Forelimb muscle (tissue), 1 donor: ENCODE measurements around the gene LRRC1. TPM values are rescaled to one million over a fixed set of nuclear protein-coding genes. Genes with fewer than 3 reads are reported as not detected.
"Not testable (repeated sequence)": the region's sequence is repeated elsewhere in the genome, so short reads cannot be mapped to it uniquely, and the experiment has no call there.

Source experiments
- DNase-seq: peaks from one replicate; pipeline ENCODE4 v3.0.0-alpha.2; 2013; ENCODE audit warnings: low read depth
- polyA plus RNA-seq: library from polyadenylated mRNA; unstranded; fragments of 120-200 nt; gene quantifications from one replicate; pipeline ENCODE4 v1.2.1, GENCODE V29; 2013; ENCODE audit not compliant: insufficient read length

LRRC1 gene
- polyA plus RNA-seq: 7.5 TPM

DNA sequence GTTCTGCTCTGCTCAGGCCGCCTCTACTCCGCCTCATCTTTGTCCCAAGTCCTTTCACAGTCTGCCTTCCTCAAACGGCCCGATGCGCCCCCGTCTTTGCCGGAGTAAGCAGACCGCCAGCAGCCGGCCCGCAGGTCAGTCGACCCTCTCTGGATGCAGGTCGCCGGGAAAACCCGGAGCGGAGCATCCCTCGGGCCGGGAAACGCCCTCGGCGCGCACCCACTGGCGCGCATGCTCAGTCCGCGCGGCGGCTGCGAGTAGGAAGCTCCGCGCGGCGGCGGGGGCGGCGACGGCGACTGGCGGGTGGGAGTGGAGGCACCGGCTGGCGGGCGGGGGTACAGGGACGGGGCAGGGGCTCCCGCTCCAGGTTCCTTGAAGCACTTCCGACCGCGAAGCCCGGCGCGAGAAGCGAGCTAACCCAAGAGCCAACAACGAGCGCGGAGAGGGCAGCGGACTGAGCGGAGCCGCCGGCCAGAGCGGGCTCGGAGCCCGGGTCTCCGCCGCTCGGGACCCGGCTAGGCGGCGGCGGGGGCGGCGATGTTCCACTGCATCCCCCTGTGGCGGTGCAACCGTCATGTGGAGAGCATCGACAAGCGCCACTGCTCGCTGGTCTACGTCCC, at the start of gene LRRC1:
TSS of gene LRRC1 (plus strand) at position 286 of the 620 bp plus-strand sequence. CDS start at position 538, 252 bp downstream.
- peak; percentile 91 for DNase-seq

DNA sequence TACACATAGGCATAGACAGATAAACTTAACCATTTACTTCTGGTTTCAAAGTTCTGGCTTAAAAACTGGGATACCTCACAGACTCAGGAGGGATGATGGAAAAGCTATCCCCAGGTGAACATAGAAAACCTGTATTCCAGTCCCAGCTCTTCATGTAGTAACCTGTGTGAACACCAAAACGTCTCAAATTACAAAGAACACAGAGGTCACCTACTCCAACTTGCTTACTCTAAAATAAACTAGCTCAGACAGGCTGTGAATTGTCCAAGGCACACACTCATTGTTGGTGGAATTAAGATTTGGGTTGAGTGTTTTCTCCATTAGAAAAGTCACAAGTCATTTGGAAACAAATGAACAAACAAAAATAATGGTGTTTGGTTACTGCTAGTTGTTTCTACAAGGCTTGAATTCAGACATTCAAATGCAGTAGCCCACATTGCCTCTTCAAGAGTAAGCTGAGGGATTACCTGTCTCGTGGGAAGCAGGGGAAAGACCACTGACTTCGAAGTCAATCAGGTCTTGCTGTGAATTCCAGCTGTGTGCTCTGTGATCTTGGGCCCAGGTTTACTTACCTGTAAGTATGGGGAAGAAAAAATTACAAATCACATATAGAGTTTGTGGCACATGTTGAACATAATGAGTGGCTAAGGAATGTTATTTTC, 48.2 kb upstream of the LRRC1 start:
- no peak for DNase-seq

DNA sequence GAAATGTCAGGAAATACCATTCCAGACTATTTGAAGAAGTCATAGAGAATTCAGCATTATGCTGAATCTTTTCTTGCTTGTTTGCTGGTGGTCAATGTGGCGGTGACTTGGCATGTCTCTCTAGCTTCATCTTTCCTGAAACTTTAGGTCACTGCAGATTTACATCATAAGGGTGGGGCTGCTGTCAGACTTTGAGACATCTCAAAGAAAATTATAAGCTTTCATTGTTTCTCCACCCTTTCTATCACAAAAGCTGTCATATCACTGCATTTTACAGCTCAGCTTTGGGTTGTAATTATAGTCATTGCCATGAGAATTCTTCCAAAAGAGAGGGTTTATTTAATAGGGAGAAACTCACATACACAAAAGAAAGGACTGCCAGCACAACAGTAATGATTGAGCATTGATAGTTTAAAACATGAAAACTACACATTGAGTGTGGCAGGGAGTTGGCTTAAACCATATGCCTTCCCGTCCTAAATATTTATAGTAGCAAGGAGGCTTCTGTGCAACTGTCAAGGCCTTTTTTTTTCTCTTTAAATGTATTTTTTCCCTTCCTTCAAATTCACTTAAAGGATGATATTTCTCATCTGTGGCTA, 44.7 kb upstream of the LRRC1 start:
- no peak for DNase-seq

DNA sequence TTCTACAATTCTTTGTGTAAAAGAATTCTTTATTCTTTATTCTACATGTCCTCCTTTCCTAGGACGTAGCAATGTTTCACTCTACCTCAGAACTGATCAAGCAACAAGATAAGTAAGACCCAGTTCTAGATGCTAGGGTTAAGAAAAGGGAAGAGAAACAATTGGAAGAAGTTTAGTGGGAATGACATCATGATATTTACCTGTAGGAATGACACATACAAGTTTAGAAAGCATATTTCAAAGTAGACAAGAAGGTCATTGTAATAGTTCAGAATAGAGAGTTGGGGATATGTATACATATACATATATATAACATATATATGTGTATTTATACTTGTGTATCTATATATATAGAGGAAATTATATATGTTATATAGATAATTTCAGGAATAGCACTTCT, 43.4 kb upstream of the LRRC1 start:
- no peak for DNase-seq

DNA sequence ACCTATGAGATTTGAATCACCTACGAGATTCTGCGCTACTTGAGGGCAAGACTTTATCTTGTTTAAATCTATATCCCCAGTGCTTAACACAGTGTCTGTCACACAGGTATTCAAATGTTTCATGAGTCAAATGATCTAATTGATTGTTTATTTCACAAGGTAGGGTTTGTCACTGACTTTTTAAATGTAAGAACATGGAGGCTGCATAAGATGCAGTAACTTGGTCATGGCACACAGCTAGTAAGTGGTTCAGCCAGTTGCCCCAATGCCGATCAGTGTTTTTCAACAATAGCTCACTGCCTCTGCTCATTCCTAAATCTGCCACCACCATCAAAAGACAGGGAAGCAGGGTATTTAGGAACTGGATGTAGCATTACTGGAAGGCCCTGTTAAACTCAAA, 42.4 kb upstream of the LRRC1 start:
- DNase-seq: no peak

DNA sequence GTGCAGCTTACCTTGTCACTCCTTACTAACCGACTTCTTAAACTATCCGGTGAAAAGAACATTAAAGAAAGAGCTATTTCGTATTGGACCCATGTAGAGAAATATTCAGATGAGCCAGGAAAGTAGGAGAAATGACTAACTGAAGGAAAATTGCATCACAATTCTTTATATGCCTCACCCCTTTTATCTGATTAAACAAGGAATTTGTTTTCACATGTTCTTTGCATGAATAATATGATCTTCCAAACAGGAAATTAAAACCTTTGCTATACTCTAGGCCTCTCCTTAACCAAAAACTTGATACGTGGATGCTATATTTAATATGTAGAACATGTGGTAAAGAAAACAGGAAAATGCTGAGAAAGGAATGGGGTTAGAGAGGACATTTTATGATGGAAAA, 41.9 kb upstream of the LRRC1 start:
- DNase-seq: no peak

DNA sequence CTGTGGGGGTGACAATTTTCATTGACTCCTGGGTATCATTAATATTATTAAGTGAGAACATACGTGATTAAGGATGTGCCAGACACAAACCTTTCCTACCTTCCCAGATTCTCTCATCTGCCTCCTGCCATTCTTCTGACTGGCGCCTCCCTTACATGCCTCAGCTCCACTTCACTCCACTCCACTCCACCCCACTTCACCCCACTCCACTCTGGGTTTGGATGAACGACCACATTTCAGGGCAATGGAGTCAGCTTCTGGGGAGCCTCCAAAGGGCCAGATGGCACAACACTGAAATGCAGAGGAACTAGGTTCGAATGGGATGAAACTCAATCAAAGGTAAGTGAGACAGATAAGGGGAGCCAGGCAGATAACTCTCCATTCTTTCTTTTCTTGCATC, 40.5 kb upstream of the LRRC1 start:
- no peak for DNase-seq

DNA sequence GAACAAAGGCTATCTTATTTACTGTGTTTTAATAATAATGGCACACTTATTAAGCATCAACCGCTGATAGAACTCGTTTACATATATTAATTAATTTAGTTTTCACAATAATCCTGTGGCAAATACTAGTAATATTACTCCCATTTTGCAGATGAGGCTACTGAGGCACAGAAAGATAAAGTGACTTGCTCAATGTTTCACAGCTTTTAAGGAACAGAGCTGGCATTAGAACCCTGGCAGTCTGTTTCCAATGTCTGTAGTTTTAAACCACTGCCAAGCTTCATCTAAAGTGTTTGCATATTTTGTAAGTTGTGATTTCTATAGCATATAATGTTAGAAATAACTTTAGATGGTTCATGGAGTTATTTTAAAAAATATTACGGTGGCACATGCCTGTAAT, 38.4 kb upstream of the LRRC1 start:
- DNase-seq: no peak

DNA sequence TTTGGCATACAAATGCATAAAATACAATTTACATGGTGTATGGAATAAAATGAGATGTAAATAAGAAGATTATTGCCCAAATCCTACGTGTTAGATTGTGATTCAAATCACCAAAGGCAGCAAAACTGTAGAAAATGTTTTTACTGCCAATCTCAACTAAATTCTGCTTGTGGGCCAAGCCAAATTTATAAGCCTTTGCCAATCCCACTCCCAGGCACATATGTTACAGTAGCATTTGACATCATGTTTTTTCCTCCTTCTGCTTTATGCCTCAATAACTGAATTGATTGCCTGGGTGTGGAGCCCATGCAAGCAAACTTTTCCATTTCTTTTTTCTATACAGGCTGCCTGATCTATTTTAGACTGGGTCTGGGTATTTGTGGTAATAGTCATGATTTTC, 36.3 kb upstream of the LRRC1 start:
- DNase-seq: no peak

DNA sequence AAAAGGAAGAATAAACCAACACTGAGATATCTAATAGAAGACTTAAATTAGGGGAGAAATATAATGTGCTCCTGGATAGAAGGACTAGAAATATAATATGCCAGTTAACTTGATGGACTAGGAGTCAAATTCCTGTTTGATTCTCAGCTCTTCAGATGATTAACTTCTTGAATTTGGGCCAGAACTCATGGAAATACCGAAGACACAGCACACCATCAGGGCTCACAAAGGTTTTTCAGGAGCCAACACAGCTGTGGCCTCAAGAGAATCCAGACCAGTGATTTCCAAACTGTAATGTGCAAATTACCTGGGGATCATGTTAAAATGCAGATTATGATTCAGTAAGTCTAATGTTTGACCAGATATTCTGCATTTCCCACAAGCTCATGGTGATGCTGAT, 33.8 kb upstream of the LRRC1 start:
- DNase-seq: no peak

DNA sequence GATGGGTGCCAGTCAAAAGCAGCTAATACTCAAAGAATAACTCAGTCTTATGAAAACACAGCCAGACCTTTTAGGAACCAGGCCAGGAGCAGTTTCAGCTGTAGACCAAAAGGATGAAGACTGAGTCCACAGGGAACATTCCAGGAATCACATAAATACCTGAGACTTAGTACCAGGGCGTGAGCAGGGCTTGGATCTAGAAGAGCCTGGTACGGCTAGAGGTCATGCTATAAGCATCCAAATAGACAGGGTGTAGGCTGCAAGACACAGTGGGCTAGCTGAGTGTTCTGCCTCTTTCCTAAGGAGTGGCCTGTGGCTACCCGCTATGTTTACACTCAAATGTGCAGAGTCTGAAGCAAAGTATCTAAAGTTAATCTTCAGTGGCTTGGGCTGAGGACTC, 29.5 kb upstream of the LRRC1 start:
- no peak for DNase-seq

DNA sequence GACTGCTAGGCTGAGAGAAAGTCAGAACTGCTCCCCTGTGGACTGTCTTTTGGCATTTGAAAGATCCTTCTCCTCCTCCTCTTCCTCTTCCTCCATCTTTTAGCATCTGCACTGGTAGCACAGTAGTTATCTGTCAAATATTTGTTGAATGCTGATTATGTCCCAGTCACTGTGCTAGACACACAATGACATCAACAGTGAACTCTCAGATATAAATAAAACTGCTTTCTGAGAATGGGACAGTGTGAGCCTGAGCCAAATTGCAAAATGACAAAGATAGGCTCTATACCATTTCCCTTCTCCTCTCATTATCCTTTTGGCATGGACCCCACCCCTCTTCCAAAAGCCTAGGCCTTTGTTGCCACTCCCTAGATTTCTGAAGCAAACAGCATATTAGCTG, 27.9 kb upstream of the LRRC1 start:
- DNase-seq: no peak

DNA sequence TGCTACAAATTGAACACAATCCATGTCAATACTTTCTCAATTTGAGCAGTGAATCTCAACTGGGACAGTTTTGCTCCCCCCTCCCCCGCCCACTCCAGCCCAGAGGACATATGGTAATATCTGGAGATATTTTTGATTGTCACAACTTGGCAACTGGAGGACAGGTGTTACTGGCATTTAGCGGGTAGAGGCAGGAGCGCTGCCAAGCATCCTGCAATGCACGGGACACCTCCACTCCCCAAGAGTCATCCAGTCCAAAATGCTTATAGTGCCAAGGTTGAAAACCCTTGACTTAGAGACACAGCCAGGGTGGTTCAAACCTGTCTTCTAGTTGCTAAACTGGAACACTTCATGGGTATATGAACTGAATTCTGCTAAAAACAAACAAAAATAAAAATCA, 26.9 kb upstream of the LRRC1 start:
- DNase-seq: no peak

DNA sequence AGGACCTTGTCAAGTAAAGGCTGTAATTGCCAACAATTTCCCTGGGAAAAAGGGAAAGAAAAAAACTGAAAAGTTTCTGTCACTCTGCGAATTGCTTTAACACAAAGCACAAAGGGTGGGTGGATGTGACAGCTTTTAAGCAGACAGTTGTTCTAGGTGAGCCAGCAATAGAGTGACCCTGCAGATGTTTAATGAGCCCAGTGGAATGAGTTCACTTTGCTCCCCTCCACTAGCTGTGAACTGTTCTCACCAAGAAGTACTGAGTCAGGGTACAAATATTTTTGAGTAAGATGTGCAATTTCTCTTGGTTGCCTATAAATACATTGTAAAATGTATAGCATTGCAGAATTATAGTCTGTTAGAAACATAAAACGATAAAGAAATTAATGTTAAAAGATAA, 26.2 kb upstream of the LRRC1 start:
- DNase-seq: no peak

DNA sequence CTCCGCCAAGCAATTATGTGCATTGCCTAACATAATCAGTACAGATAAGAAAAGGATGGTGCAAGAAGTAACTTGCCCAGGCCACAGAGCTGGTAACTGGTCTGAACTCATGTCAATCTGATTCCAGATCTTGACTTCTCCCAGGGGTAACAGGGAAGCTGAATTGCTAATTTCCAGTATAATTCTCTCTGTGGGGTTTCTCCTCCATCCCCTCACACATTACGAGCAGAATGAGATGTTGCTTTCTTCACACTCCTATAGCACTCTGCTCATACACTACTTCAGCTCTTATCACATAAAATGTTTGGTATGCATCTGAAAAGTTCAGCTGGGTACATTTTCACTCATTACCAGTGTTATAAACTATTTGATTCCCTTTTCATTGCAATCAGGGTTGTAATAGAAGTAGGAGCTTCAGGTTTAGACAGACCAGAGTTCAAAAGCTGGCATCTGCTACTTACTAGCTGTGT, 24.0 kb upstream of the LRRC1 start:
- DNase-seq: no peak

DNA sequence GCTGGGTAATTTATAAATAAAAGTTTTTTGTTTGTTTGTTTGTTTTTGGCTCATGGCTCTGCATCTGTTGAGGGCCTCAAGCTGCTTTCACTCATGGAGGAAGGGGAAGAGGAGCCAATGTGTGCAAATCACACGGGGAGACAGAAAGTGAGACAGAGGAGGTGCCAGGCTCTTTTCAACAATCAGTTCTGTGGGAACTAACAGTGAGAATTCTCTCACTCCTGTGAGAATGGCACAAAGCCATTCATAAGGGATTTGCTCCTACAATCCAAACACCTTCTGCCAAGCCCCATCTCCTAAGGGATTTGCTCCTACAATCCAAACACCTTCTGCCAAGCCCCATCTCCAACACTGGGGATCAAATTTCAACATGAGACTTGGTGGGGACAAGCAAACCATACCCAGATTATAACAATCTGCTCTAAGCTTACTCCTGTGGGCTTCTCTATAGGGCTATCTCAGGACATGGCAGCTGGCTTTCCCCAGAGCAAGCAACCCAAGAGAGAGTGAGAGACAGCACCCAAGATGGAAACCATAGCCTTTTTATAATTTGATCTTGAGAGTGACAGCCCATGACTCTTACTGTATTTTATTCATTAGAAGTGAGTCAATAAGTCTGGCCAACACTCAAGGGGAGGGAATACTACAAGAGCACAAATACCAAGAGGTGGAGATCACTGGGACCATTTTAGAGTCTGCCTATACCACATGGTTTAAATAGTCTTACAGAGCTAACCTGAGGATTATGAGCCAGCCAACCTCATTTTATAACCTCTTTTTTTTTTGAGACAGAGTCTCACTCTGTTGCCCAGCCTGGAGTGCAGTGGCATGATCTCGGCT, 22.8 kb upstream of the LRRC1 start:
- no peak for DNase-seq

DNA sequence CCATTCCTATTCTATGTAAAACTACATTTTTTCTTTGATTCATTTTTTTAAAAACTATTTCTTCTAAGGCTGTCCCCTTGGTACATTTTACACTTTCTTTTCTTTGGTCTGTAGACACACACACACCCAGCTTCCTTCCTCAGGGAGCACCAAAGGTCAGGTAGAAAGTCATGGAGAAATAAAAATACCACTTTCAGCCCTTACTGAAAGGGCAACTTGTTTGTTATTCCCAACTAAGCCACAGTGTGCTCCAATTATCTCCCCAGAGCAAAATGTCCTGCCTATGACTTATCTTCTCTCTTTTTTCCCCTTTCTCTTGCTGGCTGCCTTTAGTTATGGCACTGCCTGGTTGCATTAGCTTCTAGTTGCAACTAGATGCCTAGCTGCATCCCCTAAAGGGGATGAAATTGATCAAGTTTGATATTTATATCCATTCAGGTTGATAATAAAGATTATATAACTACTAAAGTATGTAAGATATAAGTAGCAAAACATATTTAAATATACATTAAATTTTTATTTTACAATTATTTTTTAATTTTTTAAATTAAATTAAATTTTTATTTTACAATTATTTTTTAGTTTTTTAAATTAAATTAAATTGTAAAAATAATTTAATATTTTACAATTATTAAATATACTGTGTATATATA, 21.6 kb upstream of the LRRC1 start:
- DNase-seq: no peak

DNA sequence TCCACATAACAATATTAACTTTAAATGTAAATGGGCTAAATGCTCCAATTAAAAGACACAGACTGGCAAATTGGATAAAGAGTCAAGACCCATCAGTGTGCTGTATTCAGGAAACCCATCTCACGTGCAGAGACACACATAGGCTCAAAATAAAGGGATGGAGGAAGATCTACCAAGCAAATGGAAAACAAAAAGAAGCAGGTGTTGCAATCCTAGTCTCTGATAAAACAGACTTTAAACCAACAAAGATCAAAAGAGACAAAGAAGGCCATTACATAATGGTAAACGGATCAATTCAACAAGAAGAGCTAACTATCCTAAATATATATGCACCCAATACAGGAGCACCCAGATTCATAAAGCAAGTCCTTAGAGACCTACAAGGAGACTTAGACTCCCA, 18.7 kb upstream of the LRRC1 start:
- DNase-seq: not testable (repeated sequence)

DNA sequence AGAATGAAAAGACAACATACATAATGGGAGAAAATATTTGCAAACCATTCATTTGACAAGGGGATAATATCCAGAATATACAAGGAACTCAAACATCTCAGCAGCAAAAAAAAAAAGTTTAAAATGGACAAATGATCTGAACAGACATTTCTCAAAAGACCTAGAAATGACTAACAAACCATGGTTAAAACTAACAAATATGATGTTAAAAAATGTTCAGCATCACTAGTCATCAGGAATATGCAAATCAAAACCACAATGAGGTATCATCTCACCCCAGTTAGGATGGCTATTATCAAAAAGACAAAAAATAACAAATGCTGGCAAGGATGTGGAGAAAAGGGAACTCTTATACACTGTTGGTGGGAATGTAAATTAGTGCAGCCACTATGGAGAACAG, 9.8 kb upstream of the LRRC1 start:
- DNase-seq: not testable (repeated sequence)

DNA sequence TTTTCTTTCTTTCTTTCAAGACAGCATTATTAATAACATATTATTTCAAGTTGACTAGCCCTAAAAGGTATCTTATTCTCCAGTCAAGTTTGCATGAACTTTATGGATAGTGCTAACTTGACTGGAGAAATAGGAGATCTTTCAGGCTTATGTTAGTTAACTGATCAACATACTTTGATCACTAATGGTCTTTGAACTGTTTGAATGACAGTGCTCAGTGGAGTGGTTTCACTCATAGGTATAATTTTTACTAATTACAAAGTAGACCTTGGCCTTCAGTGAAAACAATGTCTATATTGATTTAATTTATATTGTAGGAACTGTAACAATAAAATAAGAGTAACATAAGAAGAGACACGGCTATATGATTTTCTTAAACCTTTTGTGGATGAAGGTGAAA, 8.0 kb upstream of the LRRC1 start:
- DNase-seq: no peak

DNA sequence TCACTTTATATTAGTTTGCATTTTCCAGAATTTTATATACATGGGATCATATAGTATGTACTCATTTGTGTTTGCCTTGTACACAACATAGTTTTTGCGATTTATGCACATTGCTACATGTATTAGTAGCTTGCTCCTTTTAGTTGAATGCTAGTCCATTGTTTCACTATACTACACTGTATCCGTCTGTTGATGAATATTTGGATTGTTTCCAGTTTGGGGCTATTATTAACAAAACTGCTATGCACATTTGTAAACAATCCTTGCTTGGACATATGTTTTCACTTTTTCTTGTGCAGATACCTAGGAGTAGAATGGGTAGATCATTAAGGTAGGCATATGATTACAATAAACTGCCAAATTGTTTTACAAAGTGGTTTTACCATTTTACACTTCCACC, 3.9 kb upstream of the LRRC1 start:
- no peak for DNase-seq

DNA sequence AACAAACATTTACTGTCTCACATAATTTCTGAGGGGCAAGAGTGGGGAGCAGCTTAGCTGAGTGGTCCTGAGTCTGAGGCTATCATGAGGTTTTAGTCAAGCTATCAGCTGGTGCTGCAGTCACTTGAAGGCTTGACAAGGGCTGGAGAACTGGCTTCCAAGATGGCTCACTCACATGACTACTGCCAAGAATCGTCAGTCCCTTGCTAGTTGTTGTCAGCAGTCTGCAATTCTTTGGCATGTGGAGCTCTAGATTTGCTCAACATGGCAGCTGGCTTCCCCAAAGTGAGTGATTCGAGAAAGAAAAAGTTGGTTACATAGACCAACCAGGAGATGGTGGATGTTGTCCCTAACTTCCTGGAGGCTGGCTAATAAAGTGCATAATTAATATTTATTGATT, 2.8 kb upstream of the LRRC1 start:
- no peak for DNase-seq
